ENCODE data around the gene TMCO5A. TPM values are rescaled to one million over a fixed set of nuclear protein-coding genes. Genes with fewer than 3 reads are reported as not detected.

Gene TMCO5A
- total and polyA plus RNA-seq, 2 of the 13 experiments (the other 11 are each of a cell fraction or from before 2014, with no cell fraction given) = not detected

DNA sequence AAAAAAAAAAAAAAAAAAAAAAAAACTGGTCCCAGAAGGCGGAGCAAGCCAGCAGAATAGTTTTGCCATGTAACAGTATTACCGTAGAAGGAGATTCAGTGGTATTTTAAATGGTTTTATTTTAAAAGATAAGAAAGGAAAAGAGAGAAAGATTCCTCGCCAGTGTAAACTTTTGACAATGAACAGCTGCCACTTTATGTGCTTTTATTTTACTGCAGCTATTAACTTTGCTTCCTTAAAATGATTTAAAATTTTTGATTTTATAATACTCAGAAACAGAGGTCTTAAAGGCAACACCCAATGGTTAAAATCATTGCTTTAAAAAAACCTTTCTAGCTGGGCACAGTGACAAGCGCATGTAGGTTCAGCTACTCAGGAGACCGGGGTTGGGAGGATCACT is 46.8 kb downstream of the TMCO5A start:
- H3K27me3 ChIP-seq (ENCODE audit: control insufficient read depth in 1 of 2, insufficient read depth in 2 of 2, low read length in 2 of 2) = no peaks in the 10 kb centered on the region
- CTCF ChIA-PET (ENCODE audit: low intra/inter-chr PET ratio, low total read pairs) = no interaction called here
- H3K9me3 ChIP-seq (ENCODE audit: low read length) = no peaks in the 10 kb centered on the region
- H3K4me1 ChIP-seq (ENCODE audit: insufficient read depth, low read length) = no peaks in the 10 kb centered on the region
- H4K20me1 ChIP-seq (ENCODE audit: insufficient read depth, low read length) = no peaks in the 10 kb centered on the region
- in situ Hi-C loops (cut with HindIII; ENCODE audit: extremely low pct_ligation_motif_present, low pct_unique_long_range_greater_than_20kb) (no loop called here), intact Hi-C loops (cut with micrococcal nuclease; ENCODE audit: unreplicated experiment) (no loop called here)
- ATAC-seq (no peak), DNase-seq (ENCODE audit: low spot score) (no peak), FAIRE-seq (no peak)
- H3K4me3 ChIP-seq (replicated peaks in 1 of 3; ENCODE audit: insufficient read depth in 1 of 3, low read depth in 2 of 3, low read length in 3 of 3) = no peak overlapping the region
- H3K9ac ChIP-seq (ENCODE audit: insufficient read depth, low read depth, low read length) = no peak overlapping the region
- no peaks in the 10 kb centered on the region for H3K36me3 ChIP-seq (replicated peaks in 1 of 2; ENCODE audit: control insufficient read depth in 1 of 2, insufficient read depth in 2 of 2, low read length in 2 of 2)
- WGBS (ENCODE audit: low lambda C conversion rate) = 46% methylated on average over 5 of the region's 5 CpGs
- no peak overlapping the region for H3K27ac ChIP-seq (ENCODE audit: extremely low read length, insufficient read depth, low read length)
- POLR2A ChIA-PET = no interaction called here
- H3K4me2 ChIP-seq (ENCODE audit: low read depth, low read length) = no peak overlapping the region
- H2AFZ ChIP-seq (ENCODE audit: low read length) = no peak overlapping the region
- no TSS peak for BruUV-seq (replicated peaks)
- no peak for TF ChIP-seq HNF4A (CRISPR knock-in tag; IDR thresholded peaks at IDR 0.05)
- no peak for TF ChIP-seq ZSCAN31 (CRISPR knock-in tag; IDR thresholded peaks at IDR 0.05; ENCODE audit: low read depth)
- TF ChIP-seq, protein P1, sequence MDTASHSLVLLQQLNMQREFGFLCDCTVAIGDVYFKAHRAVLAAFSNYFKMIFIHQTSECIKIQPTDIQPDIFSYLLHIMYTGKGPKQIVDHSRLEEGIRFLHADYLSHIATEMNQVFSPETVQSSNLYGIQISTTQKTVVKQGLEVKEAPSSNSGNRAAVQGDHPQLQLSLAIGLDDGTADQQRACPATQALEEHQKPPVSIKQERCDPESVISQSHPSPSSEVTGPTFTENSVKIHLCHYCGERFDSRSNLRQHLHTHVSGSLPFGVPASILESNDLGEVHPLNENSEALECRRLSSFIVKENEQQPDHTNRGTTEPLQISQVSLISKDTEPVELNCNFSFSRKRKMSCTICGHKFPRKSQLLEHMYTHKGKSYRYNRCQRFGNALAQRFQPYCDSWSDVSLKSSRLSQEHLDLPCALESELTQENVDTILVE (CRISPR knock-in tag; IDR thresholded peaks at IDR 0.05) = no peak
- no peaks in the 10 kb centered on the region for H3K79me2 ChIP-seq (ENCODE audit: insufficient read depth, low read length)

DNA sequence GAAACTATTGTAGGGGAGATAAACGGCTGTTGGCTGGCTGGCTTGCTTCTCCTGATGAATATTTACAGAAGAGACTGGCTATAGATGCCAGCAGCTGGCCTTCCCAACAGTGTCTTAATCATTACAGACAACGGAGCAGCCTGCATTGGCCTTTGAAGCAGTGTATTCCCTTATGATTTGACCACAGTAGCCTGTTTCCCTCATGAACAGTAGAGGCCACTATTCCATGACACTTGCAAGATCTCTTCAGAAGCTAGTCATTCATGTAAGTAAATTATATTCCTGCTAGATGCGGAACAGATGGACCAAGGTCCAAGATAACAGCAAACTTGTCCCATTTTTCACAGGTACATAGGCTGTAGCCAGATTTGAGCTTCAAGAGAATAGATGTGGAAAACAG is 47.3 kb downstream of the TMCO5A start:
- H3K4me2 ChIP-seq (ENCODE audit: low read depth, low read length) = no peak overlapping the region
- no peaks in the 10 kb centered on the region for H3K9me3 ChIP-seq (ENCODE audit: low read length)
- no peaks in the 10 kb centered on the region for H3K79me2 ChIP-seq (ENCODE audit: insufficient read depth, low read length)
- FAIRE-seq = no peak
- TF ChIP-seq, protein P2, sequence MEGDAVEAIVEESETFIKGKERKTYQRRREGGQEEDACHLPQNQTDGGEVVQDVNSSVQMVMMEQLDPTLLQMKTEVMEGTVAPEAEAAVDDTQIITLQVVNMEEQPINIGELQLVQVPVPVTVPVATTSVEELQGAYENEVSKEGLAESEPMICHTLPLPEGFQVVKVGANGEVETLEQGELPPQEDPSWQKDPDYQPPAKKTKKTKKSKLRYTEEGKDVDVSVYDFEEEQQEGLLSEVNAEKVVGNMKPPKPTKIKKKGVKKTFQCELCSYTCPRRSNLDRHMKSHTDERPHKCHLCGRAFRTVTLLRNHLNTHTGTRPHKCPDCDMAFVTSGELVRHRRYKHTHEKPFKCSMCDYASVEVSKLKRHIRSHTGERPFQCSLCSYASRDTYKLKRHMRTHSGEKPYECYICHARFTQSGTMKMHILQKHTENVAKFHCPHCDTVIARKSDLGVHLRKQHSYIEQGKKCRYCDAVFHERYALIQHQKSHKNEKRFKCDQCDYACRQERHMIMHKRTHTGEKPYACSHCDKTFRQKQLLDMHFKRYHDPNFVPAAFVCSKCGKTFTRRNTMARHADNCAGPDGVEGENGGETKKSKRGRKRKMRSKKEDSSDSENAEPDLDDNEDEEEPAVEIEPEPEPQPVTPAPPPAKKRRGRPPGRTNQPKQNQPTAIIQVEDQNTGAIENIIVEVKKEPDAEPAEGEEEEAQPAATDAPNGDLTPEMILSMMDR (CRISPR knock-in tag; IDR thresholded peaks at IDR 0.05) = 0 out of 2 replicates have a peak, but pooled peaks have one; percentile 38
- TF ChIP-seq STAG1 (CRISPR knock-in tag; IDR thresholded peaks at IDR 0.05) = peak; percentile 47
- no peak for TF ChIP-seq ZNF792 (CRISPR knock-in tag; IDR thresholded peaks at IDR 0.05)
- TF ChIP-seq ZFP36L2 (CRISPR knock-in tag; IDR thresholded peaks at IDR 0.05) = no peak
- TF ChIP-seq ZNF782 (CRISPR knock-in tag; IDR thresholded peaks at IDR 0.05; ENCODE audit: borderline replicate concordance) = no peak
- DNase-seq (ENCODE audit: low spot score) = peak; percentile 15
- intact Hi-C loops (cut with micrococcal nuclease; ENCODE audit: unreplicated experiment) = no loop called here
- BruUV-seq (replicated peaks) = no TSS peak
- no peak overlapping the region for H2AFZ ChIP-seq (ENCODE audit: low read length)
- no peaks in the 10 kb centered on the region for H3K4me1 ChIP-seq (ENCODE audit: insufficient read depth, low read length)
- no peaks in the 10 kb centered on the region for H4K20me1 ChIP-seq (ENCODE audit: insufficient read depth, low read length)
- ATAC-seq = peak; percentile 78
- H3K4me3 ChIP-seq (replicated peaks in 1 of 3; ENCODE audit: insufficient read depth in 1 of 3, low read depth in 2 of 3, low read length in 3 of 3) = no peak overlapping the region
- no peaks in the 10 kb centered on the region for H3K27me3 ChIP-seq (ENCODE audit: control insufficient read depth in 1 of 2, insufficient read depth in 2 of 2, low read length in 2 of 2)
- in situ Hi-C loops (cut with HindIII; ENCODE audit: extremely low pct_ligation_motif_present, low pct_unique_long_range_greater_than_20kb) = no loop called here
- no peak overlapping the region for H3K27ac ChIP-seq (ENCODE audit: extremely low read length, insufficient read depth, low read length)
- WGBS (ENCODE audit: low lambda C conversion rate) = 6% methylated on average over 2 of the region's 3 CpGs
- H3K36me3 ChIP-seq (replicated peaks in 1 of 2; ENCODE audit: control insufficient read depth in 1 of 2, insufficient read depth in 2 of 2, low read length in 2 of 2) = no peaks in the 10 kb centered on the region
- no peak overlapping the region for H3K9ac ChIP-seq (ENCODE audit: insufficient read depth, low read depth, low read length)
- ChIA-PET CTCF (ENCODE audit: low intra/inter-chr PET ratio, low total read pairs) (no interaction called here), POLR2A (no interaction called here)
